ENCODE data around the gene C12orf57. TPM values are rescaled to one million over a fixed set of nuclear protein-coding genes. Genes with fewer than 3 reads are reported as not detected.
A peak's percentile ranks its signal among the peaks of the same experiment; 100 is the strongest.

The C12orf57 gene
- total and polyA plus RNA-seq, 2 of the 13 experiments (the other 11 are each of a cell fraction or from before 2014, with no cell fraction given) = 84.0 to 287 TPM

DNA sequence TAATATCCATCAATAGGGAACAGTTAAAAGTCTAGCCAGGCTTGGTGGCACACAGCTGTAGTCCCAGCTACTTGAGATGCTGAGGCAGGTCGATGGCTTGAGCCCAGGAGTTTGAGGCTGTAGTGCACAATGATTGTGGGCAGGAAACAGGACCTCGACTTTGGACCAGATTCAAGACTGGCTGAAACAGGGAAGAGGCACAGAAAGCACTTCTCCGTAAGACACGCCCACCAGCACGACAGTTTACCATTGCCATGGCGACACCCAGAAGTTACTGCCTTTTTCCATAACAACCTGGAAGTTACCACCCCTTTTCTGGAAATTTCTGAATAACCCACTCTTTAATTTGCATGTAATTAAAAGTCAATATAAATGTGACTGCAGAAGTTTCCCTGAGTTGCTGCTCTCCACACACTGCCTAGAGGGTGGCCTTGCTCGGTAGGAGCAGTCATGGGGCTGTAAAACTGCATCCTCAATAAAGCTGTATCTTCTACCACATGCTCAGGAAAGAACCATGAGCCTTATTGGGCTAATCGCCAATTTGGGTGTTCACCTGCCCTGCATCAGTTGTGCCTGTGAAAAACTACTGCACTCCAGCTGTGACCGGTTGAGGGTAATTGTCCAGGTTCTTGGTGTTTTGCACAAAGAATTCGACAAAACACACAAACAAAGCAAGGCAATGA, 43.8 kb upstream of the C12orf57 start (continued):
- TF ChIP-seq, protein P1, sequence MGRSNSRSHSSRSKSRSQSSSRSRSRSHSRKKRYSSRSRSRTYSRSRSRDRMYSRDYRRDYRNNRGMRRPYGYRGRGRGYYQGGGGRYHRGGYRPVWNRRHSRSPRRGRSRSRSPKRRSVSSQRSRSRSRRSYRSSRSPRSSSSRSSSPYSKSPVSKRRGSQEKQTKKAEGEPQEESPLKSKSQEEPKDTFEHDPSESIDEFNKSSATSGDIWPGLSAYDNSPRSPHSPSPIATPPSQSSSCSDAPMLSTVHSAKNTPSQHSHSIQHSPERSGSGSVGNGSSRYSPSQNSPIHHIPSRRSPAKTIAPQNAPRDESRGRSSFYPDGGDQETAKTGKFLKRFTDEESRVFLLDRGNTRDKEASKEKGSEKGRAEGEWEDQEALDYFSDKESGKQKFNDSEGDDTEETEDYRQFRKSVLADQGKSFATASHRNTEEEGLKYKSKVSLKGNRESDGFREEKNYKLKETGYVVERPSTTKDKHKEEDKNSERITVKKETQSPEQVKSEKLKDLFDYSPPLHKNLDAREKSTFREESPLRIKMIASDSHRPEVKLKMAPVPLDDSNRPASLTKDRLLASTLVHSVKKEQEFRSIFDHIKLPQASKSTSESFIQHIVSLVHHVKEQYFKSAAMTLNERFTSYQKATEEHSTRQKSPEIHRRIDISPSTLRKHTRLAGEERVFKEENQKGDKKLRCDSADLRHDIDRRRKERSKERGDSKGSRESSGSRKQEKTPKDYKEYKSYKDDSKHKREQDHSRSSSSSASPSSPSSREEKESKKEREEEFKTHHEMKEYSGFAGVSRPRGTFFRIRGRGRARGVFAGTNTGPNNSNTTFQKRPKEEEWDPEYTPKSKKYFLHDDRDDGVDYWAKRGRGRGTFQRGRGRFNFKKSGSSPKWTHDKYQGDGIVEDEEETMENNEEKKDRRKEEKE (IDR thresholded peaks at IDR 0.05) = no peak
- TF ChIP-seq NFIC (IDR thresholded peaks at IDR 0.05; ENCODE audit: low read length) (no peak), HNF4A (CRISPR knock-in tag; IDR thresholded peaks at IDR 0.05) (peak; percentile 63), ATF1 (CRISPR knock-in tag; IDR thresholded peaks at IDR 0.05) (no peak), HES4 (CRISPR knock-in tag; IDR thresholded peaks at IDR 0.05; ENCODE audit: borderline replicate concordance) (no peak), ZNF773 (CRISPR knock-in tag; IDR thresholded peaks at IDR 0.05; ENCODE audit: borderline replicate concordance) (no peak), ZNF556 (CRISPR knock-in tag; IDR thresholded peaks at IDR 0.05; ENCODE audit: borderline replicate concordance) (no peak), ELF1 (CRISPR knock-in tag; IDR thresholded peaks at IDR 0.05) (peak; percentile 41; the same call in 1 of the 2 replicates), KLF12 (CRISPR knock-in tag; IDR thresholded peaks at IDR 0.05; ENCODE audit: borderline replicate concordance) (no peak), FOSL2 (CRISPR knock-in tag; IDR thresholded peaks at IDR 0.05) (0 out of 2 replicates have a peak, but pooled peaks have one; percentile 15), RFX3 (CRISPR knock-in tag; IDR thresholded peaks at IDR 0.05) (peak; percentile 90), ASH2L (IDR thresholded peaks at IDR 0.05; ENCODE audit: insufficient read length, low read depth, low read length) (peak; percentile 48), ZNF33B (CRISPR knock-in tag; IDR thresholded peaks at IDR 0.05) (no peak), PAX8 (CRISPR knock-in tag; IDR thresholded peaks at IDR 0.05; ENCODE audit: borderline replicate concordance) (no peak)
- TF ChIP-seq, protein P2, sequence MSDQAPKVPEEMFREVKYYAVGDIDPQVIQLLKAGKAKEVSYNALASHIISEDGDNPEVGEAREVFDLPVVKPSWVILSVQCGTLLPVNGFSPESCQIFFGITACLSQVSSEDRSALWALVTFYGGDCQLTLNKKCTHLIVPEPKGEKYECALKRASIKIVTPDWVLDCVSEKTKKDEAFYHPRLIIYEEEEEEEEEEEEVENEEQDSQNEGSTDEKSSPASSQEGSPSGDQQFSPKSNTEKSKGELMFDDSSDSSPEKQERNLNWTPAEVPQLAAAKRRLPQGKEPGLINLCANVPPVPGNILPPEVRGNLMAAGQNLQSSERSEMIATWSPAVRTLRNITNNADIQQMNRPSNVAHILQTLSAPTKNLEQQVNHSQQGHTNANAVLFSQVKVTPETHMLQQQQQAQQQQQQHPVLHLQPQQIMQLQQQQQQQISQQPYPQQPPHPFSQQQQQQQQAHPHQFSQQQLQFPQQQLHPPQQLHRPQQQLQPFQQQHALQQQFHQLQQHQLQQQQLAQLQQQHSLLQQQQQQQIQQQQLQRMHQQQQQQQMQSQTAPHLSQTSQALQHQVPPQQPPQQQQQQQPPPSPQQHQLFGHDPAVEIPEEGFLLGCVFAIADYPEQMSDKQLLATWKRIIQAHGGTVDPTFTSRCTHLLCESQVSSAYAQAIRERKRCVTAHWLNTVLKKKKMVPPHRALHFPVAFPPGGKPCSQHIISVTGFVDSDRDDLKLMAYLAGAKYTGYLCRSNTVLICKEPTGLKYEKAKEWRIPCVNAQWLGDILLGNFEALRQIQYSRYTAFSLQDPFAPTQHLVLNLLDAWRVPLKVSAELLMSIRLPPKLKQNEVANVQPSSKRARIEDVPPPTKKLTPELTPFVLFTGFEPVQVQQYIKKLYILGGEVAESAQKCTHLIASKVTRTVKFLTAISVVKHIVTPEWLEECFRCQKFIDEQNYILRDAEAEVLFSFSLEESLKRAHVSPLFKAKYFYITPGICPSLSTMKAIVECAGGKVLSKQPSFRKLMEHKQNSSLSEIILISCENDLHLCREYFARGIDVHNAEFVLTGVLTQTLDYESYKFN (CRISPR knock-in tag; conservative IDR thresholded peaks at IDR 0.05) = peak; percentile 29; the same call in 1 of the 2 replicates
- TF ChIP-seq, protein P3, sequence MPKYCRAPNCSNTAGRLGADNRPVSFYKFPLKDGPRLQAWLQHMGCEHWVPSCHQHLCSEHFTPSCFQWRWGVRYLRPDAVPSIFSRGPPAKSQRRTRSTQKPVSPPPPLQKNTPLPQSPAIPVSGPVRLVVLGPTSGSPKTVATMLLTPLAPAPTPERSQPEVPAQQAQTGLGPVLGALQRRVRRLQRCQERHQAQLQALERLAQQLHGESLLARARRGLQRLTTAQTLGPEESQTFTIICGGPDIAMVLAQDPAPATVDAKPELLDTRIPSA (CRISPR knock-in tag; IDR thresholded peaks at IDR 0.05; ENCODE audit: borderline replicate concordance) = no peak
- TF ChIP-seq, protein P4, sequence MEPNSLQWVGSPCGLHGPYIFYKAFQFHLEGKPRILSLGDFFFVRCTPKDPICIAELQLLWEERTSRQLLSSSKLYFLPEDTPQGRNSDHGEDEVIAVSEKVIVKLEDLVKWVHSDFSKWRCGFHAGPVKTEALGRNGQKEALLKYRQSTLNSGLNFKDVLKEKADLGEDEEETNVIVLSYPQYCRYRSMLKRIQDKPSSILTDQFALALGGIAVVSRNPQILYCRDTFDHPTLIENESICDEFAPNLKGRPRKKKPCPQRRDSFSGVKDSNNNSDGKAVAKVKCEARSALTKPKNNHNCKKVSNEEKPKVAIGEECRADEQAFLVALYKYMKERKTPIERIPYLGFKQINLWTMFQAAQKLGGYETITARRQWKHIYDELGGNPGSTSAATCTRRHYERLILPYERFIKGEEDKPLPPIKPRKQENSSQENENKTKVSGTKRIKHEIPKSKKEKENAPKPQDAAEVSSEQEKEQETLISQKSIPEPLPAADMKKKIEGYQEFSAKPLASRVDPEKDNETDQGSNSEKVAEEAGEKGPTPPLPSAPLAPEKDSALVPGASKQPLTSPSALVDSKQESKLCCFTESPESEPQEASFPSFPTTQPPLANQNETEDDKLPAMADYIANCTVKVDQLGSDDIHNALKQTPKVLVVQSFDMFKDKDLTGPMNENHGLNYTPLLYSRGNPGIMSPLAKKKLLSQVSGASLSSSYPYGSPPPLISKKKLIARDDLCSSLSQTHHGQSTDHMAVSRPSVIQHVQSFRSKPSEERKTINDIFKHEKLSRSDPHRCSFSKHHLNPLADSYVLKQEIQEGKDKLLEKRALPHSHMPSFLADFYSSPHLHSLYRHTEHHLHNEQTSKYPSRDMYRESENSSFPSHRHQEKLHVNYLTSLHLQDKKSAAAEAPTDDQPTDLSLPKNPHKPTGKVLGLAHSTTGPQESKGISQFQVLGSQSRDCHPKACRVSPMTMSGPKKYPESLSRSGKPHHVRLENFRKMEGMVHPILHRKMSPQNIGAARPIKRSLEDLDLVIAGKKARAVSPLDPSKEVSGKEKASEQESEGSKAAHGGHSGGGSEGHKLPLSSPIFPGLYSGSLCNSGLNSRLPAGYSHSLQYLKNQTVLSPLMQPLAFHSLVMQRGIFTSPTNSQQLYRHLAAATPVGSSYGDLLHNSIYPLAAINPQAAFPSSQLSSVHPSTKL (CRISPR knock-in tag; IDR thresholded peaks at IDR 0.05) = 0 out of 2 replicates have a peak, but pooled peaks have one; percentile 7
- TF ChIP-seq, protein P5, sequence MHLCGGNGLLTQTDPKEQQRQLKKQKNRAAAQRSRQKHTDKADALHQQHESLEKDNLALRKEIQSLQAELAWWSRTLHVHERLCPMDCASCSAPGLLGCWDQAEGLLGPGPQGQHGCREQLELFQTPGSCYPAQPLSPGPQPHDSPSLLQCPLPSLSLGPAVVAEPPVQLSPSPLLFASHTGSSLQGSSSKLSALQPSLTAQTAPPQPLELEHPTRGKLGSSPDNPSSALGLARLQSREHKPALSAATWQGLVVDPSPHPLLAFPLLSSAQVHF (CRISPR knock-in tag; IDR thresholded peaks at IDR 0.05) = no peak
